ENCODE measurements around the gene CDH4.

DNA sequence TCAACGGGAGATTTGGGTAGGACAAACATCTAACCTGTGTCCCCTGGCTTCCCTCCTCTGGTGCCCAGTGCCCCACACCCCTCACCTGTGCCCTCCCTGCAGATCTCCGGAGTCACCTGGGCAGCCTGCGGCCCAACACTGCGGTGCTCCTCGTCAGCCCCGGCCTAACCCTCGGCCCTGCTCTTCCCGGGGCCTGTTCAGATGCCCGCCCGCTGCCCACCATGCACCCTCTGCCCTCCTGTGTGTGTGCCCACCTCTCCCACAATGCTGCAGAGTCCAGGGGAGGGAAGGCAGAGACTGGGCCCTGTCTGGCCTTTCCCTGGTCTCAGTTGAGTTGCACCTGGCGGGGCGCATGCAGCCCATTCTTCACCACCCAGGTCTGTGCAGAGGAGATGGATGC, 349.3 kb downstream of the CDH4 start:
- TF ChIP-seq CTCF (IDR thresholded peaks at IDR 0.05) (no peak), POLR2A (IDR thresholded peaks at IDR 0.05) (no peak), POLR2AphosphoS5 (IDR thresholded peaks at IDR 0.05) (no peak), EP300 (IDR thresholded peaks at IDR 0.05) (no peak)

Data from sigmoid colon (tissue), 4 donors.